NCI-H226 (cell line): Measurements from ENCODE around the gene NEK7.
A peak's percentile ranks its signal among the peaks of the same experiment; 100 is the strongest.
"Not testable (repeated sequence)": the region's sequence is repeated elsewhere in the genome, so short reads cannot be mapped to it uniquely, and the experiment has no call there.

Source experiments
- DNase-seq: peaks from one replicate; pipeline ENCODE4 v3.0.0-alpha.2; 2015

The NEK7 gene

DNA sequence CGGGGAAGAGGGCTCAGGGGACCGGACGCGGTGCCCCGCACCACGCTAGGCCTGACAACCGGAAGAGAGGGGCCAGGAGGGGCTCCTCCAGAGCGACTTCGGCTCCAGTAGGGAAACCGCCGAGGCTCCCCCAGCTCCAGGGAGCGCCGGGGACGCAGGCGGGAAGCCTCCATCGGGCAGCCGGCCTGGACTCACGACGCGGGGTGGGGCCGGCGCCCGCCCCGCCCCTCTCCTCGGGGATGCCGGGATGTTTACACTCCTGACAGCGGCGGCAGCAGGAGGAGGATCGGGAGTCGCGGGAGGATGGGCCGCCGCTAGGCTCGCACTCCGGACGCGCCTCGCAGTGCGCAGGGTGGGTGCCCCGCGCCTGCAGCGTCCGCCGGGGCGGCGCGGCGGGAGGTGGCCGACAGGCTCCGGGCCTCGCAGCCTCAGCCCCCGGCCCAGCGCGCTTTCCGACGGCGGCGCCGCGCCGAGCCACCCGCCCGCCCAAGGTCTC, at the start of gene NEK7:
Gene NEK7, plus strand, starts transcription at position 254 of the 496 bp plus-strand sequence. CDS start 75,583 bp downstream, outside the sequence.
- peak; percentile 91 for DNase-seq

DNA sequence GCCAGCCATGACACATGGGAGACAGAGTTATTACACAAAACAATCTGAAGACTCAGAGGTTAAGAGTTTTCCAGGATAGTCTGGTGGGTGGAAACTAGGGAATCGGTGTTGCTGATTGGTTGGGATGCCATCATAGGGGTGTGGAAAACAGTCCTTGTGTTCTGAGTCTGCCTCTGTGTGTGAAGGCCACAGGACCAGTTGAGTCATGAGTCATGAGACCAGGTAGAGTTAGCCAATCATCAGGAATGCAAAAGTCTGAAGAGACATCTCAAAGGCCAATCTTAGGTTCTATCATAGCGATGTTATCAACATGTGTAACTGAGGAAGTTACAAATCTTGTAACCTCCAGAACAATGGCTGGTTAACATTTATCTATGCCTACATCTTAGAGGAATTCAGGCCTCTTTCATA, 49.7 kb upstream of the NEK7 start:
- DNase-seq: peak; percentile 66

DNA sequence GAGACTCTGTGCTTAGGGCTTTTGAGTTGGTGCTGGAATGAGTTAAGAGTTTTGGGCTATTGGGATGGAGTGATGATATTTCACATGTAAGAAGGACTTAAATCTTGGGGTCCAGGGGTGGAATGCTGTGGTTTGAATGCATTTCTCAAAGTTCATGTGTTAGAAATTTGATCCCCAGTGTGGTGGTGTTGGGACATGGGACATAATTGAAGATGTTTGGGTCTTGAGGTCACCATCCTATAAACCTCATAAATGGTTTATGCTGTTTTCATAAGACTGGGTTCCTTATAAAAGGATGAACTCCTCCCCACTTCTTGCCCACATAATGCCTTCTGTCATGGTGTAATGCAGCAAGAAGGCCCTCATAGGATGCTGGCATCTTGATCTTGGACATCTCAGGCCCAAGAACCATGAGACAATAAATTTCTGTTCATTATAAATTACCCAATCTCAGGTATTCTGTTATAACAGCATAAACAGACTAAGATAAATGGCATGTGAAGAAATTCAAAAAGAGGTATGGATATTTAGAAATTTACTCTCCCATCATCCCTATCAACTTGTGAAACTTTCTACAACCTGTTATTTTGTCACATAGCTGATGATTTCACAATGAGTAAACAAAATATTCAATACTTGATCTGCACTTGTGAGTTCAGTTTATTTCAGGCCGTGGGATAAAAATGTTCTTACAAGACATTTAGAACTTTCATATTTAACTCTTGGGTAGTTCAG, 48.0 kb upstream of the NEK7 start:
- DNase-seq: no peak

DNA sequence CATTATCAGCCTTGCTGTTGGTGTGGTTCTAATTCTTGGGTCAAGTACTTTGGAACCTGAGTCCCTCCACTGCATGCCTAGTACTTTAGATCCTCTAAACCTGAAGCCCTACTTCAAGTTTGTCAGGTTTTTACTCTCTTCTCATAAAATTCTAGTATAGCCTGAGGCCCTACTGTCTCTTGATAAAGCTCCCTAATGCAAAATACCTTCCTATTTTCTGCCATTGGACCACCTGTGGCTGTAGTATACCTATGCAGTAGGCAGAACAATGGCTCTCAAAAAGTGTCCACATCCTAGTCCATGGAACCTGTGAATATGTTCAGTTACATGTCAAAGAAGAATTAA, 47.5 kb upstream of the NEK7 start:
- no peak for DNase-seq

DNA sequence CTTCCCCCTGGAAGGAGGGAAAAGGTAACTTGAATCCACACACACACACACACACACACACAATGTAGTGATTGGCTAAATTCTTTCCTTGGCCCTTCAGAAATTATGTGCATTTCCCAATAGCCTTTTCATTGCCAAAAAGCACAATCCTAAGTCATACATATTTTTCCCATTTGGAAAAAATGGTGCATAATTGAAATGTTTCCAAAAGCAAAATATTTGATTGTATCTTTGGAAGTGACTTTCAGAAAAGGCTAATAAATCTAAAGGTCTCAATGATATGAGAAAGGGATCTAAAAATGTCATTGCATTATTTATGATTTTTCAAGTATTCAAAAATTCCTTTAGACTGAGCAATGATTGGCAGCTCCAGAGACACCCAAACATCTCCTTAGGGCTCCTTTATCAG, 43.5 kb upstream of the NEK7 start:
- DNase-seq: peak; percentile 70

DNA sequence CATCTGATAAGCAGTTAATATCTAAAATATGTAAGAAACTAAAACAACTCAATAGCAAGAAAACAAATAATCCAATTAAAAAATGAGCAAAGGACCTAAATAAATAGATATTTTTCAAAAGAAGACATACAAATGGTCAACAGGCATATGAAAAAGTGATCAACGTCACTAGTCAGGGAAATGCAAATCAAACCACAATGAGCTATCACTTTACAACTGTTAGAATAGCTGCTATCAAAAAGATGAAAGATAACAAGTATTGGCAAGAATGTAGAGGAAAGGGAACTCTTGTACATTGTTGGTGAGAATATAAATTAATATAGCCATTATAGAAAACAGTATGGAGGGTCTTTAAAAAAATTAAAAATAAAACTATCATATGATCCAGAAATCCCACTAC, 40.7 kb upstream of the NEK7 start:
- DNase-seq: no peak

DNA sequence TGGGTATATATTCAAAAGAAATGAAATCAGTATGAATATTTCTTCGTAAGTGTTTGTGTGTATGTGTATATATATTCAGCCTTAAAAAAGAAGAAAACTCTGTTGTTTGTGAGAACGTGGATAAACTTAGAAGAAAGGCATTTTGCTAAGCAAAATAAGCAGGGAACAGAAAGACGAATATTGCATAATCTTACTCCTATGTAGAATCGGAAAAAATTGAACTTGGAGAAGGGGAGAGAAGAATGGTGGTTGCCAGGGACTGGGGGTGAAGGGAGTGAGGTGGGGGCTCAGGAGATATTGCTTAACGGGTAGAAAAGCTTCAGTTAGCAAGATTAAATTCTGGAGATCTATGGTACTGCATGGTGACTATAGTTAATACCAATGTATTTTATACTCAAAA, 40.3 kb upstream of the NEK7 start:
- no peak for DNase-seq

DNA sequence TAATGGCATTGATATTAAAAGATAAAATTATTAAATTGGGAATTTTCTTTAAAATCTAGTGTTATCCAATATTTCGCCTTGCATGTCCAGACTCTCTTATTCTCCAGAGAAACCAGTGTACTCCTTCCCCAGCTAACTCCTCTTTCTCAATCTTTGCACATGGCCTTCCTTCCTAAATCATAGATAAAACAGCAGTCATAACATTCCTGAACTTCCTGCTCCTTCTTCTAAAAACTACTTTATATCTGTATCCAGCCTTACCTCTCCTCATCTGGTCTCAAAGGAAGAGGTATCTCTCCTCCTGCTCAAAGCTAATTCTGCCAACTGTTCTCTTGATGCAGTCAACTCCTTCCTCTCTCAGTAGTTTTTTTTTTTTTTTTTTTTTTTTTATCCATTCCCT, 39.5 kb upstream of the NEK7 start:
- peak; percentile 48 for DNase-seq

DNA sequence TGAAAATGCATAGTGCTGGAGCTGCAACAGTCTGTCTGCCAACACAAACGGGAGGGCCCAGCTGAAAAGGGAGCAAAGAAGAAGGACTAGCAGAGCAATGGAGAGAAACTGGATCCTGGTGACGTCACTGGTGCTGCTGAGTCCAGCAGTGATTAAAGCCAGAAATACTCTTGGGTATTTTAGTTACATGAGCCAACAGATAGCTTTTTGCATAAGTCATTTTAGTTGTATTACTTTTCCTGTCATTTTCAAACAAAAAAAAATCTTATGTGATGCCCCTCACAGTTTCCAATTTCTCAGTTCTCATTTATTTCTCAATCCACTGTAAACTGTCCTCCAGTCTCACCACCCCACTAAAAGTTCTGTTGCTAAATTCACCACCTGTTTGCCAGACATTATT, 38.7 kb upstream of the NEK7 start:
- peak; percentile 79 for DNase-seq

DNA sequence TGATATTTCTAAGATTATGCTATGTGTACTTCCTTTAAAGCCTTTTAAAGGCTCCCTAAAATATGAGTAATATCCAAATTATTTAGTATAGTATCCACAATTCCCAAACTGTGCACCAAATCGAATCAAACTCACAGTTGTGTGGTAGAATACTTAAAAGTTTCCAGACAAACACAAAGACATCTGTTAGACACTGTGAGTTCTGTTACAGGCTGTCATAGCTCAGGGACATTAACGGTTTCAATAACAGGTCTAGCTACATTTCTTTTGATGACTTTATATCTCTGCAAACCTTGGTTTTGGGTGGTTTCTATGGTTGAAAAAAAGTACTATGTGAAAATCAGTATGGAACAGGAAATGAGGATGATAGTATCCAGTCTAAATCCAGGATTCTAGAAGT, 36.9 kb upstream of the NEK7 start:
- no peak for DNase-seq

DNA sequence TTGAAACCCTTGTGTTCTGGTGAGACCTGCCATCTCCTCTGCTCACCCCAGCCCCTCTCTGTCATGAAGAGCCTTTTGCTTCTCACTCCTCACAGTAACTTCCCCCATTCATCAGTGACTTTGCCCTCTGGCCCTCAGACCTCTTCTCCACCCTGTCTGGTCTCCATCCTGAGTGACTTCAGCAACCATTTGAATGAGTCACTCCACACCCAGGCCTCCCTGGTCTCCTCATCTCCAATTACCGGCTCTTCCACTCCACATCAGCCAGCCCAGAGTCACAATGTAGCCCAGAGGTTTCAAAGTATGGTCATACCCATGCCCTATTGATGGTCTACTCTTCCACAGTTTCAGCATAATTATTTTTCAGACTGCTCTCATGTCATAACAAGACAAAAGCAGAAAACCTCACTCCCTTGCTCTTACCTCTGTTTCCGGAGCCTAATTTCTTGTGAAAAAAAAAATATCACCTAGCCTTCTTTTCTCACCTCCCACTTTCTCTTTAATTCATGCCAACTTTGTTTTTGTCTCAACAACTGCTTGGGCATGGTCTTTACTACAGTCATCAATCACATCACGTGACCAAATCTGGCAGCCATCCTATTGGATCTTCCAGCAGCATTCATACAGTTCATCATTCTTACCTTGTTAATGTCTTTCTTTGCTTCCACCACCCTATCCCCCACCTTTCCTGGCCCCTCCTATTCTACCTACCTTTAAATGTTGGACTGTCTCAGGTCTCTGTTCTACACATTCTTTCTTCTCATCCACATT, 35.6 kb upstream of the NEK7 start:
- peak; percentile 70 for DNase-seq

DNA sequence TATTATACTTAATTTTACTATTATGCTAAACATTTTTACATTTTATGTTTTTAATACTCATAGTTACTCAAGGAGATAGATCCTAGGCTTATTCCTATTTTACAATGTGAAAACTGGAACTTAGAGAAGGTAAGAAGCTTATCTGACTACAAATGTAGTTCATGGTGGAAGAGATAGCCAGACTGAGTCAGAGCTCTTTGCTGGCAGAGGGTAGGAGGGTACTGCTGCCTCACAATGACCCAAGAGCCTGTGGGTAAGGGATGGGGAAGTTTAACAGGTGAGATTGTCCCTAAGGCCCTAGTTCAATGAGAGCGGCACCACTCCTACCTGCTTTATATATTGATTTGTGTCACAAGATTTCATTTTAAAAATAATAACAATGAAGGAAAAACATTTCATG, 34.1 kb upstream of the NEK7 start:
- DNase-seq: peak; percentile 72

DNA sequence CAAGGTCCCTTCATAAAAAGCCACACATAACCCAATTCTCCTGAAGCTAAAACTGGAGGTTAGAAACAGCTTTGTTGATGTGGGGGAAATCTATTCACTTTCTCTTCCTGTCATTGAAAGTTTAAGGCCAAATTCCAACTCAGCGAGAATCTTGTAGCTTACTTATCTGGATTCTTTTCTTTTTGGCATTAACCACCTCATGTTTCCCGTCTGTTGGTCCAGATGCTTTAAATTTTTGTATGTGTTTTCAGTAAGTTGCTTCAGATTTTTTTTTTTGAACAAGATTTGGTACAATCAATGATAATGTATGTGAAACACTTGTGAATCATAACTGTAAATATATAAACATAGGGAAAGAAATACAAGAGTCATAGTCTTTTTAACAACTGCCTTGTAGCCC, 33.7 kb upstream of the NEK7 start:
- DNase-seq: peak; percentile 66

DNA sequence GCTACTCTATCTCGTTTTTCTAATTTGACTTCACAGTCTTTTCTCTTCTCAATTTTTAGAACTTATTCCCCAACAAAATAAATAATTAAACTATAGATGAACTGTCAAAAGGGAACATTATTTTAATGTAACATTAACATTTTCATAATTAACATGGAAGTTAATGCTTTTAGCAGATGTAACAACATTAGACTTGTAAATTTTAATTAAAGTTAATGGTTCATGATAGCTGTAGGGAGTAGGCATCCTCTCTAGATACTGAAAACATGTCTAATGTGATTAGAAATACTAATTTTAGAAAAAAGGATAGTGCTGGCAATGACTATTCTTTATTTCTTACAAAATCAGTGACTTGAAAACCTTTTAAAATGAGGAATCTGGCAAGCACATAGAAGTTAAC, 32.1 kb upstream of the NEK7 start:
- DNase-seq: no peak

DNA sequence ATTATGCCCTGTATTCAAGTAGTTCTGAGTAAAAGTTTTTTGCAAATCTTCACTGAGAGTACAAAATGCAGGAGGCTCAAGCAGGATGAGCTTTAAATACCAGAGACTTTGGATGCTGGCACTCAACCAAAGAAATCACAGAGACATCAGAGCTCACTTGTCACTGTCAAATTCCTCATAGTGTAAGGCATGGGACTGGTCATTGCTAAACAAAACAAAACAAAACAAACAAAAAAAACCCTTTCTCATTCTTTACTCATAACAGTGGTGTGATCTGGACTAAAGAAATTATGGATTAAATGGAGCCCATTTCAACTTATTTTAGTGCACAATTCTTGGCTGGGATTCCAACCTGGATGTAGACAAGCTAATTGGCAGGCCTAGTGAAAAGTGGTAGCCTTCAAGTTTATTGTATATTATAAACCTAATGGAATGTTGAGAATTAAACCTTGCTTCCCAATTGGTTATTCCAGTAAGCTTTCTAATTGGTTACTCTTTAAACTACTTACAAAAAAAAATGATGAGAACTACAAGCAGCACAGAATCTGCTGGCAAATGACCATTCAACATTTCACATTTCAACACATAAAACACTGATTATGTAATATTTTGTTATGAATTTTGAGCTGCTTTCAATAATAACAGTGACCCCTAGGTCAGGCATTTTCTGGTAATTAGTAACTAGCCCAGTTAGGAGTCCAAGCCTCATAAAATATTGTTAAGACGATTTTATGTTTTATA, 30.6 kb upstream of the NEK7 start:
- peak; percentile 57 for DNase-seq

DNA sequence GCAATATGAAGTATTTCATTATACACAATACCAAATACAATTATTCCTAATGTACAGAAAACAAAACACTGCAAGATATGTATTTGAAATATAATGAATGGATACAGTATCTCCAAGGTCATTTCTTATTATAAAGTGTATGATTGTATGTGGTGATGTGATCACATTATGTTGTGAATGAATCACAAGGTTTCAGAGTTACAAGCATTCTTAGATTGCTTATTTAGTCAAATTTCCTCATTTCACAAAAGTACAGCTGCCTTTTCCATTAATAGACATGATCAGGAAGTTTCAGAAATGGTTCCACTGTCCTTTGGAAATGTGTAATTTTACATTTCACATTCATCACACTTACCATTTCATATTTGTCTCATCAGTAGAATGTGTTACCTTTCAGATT, 28.3 kb upstream of the NEK7 start:
- DNase-seq: no peak

DNA sequence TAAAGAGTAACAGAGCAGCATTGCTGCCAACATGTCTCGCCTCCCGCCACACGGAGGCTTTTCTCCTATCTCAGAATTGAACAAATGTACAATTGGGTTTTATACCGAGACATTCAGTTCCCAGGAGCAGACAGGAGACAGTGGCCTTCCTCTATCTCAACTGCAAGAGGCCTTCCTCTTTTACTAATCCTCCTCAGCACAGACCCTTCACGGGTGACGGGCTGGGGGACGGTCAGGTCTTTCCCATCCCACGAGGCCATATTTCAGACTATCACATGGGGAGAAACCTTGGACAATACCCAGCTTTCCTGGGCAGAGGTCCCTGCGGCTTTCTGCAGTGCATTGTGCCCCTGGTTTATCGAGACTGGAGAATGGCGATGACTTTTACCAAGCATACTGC, 26.7 kb upstream of the NEK7 start:
- DNase-seq: not testable (repeated sequence)

DNA sequence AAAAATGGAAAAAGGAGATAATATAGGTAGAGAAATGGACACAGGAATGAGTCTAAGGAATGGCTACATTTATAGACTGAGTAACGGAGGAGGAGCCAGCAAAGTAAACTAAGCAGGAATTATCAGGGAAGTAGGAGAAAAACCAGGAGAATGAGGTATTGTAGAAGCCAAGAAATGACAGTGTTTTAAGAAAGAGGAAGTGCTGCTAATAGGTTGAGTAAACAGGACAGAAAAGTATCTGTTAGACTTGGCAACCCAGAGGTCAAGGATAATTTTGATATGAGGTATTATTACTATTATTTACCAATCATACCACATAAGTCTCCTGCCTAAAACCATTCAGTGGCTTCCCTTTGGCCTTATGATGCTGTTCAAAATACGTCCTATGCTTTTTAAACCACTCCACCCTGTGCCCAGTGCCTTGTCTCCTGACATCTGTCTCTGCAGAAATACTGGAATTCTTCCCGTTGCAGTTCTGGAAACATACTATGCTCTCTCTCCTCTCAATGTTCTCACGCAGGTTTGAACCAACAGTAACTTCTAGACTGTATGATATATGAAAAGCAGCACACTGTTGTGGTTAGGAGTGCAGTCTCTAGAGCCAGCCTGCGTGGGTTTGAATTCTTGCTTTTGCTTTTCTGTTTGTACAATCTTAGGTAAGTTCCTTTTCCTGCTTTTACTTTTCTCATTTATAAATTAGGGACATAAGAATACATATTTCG, 24.6 kb upstream of the NEK7 start:
- no peak for DNase-seq

DNA sequence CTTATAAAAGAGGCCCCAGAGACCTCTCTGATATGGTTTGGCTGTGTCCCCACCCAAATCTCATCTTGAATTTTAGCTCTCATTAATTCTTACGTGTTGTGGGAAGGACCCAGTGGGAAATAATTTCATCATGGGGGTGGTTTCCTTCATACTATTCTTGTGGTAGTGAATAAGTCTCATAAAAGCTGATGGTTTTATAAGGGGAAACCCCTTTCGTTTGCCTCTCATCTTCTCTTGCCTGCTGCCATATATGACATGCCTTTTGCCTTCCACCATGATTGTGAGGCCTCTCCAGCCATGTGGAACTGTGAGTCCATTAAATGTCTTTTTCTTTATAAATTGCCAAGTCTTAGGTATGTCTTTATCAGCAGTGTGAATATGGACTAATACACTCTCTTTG, 22.5 kb upstream of the NEK7 start:
- DNase-seq: no peak

DNA sequence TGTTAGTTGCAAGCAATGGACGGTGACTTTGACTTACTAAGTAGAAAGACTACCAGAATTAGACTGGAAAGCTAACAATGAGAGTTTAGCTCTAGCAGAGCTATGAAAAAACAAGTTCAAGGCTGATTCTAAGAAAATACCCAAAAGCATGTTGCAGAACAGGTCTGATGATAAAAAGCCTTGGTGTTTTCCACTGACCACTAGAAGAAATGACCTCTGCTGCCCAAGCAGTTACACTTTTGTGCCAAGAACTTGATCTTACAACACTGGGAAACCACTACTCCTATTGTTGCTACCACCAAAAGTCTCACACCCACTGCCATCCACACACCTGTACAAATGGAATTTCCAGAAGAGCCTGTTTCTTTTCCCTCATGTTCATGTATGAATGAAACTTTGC, 21.4 kb upstream of the NEK7 start:
- no peak for DNase-seq

DNA sequence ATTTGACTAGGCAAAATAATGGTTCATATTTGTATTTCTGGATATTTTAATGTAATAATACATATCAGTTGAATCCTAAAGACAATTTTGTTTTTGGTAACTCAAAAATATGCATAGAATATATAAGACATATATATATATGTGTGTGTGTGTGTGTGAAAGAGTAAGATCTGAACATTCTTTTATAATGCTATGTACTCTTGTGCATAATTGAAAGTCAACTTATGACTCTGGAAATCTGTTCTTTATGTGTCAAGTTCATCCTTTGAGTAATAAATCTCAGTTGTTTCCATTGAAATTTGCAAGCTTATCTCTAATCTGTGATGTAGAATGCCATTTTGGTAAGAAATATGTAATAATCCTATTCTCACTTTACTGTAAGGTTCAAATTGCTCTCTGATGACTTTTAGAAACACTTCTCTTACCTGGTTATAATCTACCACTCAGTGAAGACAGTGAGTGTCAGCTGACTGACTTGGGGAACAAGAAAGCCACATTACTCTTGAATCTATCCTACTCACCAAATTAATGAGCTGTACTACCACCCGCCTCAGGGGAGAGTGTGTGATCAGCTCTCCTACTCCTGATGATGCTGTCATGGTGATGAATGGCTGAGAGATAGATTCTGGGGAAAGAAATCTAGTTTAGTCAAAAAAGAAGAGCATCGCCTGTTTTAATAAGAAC, 15.0 kb upstream of the NEK7 start:
- DNase-seq: no peak

DNA sequence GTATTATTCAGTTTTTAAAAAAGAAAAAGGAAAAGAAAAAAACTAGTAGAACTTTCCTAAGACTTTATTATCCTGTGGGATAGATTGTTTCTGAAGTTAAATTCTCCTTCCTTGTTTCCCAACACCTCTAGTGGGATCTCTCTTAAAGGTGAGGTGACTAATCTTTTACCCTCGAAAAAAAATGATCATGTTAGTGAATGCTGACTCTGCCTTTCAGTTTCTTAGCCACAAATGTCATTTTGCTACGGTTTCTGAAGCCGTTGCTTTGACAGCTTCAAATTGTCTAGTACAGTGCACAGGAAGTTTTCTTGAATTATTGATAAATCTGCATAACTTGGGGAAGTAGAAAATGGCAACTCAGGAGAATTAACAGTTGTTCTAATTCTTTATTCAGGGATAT, 13.0 kb upstream of the NEK7 start:
- DNase-seq: no peak
